ENCODE data around the gene NRCAM.

DNA sequence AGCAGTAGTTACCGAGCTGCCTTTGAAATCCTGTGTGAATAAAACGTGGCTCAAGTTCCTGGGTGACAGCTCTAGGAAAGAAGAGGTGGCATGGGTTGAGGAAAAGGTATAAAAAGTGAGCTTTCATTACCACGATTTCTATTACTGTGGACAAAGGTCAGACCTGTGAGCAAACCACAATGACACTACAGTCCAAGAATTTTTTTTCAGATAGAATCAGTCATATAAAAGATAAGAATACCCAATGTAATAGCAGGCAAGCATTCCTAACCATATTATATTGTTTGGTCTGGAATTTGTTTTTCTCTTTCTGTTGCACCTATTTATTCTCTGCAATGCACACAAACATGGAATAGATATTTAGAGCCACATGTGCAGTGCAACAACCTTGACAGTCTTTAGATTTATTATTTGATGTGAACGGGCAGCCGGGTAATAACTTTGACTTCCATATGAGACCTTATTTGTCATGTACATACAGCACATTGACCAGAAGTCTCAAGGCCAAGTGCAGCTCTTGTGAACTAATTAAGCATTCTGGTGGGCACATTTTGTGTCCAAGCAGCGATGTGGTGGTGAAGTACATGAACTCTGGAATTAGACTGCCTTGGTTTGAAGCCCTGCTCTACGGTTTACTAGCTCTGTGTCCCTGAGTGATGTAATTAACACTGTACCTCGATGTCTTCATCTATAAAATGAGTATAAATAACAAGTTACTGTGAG is 156.8 kb downstream of the NRCAM start:
- TF ChIP-seq, protein P1, sequence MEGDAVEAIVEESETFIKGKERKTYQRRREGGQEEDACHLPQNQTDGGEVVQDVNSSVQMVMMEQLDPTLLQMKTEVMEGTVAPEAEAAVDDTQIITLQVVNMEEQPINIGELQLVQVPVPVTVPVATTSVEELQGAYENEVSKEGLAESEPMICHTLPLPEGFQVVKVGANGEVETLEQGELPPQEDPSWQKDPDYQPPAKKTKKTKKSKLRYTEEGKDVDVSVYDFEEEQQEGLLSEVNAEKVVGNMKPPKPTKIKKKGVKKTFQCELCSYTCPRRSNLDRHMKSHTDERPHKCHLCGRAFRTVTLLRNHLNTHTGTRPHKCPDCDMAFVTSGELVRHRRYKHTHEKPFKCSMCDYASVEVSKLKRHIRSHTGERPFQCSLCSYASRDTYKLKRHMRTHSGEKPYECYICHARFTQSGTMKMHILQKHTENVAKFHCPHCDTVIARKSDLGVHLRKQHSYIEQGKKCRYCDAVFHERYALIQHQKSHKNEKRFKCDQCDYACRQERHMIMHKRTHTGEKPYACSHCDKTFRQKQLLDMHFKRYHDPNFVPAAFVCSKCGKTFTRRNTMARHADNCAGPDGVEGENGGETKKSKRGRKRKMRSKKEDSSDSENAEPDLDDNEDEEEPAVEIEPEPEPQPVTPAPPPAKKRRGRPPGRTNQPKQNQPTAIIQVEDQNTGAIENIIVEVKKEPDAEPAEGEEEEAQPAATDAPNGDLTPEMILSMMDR (IDR thresholded peaks at IDR 0.05) = no peak
- no peak for TF ChIP-seq EZH2 (IDR thresholded peaks at IDR 0.05; ENCODE audit: borderline replicate concordance, insufficient read depth, low read depth, low read length, poor library complexity, severe bottlenecking)

All from B cell (primary cell).